GM10266 (cell line): ENCODE measurements around the gene YAP1.

ENCODE experiments used
- DNase-seq: peaks from one replicate; pipeline ENCODE4 v3.0.0; 2012; ENCODE audit errors: extremely low spot score
- TF ChIP-seq, protein P1 (sequence below): IDR thresholded peaks from 2 replicates; pipeline ENCODE4 v1.5.1; 2012; ENCODE audit warnings: mild to moderate bottlenecking, low read depth; ENCODE audit not compliant: control insufficient read depth, insufficient read depth; ENCODE audit errors: missing control alignments

YAP1 gene

GRCh38 chr11:102118937-102119336 is 8.7 kb downstream of the YAP1 start:
- TF ChIP-seq, protein P1, sequence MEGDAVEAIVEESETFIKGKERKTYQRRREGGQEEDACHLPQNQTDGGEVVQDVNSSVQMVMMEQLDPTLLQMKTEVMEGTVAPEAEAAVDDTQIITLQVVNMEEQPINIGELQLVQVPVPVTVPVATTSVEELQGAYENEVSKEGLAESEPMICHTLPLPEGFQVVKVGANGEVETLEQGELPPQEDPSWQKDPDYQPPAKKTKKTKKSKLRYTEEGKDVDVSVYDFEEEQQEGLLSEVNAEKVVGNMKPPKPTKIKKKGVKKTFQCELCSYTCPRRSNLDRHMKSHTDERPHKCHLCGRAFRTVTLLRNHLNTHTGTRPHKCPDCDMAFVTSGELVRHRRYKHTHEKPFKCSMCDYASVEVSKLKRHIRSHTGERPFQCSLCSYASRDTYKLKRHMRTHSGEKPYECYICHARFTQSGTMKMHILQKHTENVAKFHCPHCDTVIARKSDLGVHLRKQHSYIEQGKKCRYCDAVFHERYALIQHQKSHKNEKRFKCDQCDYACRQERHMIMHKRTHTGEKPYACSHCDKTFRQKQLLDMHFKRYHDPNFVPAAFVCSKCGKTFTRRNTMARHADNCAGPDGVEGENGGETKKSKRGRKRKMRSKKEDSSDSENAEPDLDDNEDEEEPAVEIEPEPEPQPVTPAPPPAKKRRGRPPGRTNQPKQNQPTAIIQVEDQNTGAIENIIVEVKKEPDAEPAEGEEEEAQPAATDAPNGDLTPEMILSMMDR: no peak
- DNase-seq: no peak

GRCh38 chr11:102119997-102120396 is 9.8 kb downstream of the YAP1 start:
- DNase-seq: no peak

DNA sequence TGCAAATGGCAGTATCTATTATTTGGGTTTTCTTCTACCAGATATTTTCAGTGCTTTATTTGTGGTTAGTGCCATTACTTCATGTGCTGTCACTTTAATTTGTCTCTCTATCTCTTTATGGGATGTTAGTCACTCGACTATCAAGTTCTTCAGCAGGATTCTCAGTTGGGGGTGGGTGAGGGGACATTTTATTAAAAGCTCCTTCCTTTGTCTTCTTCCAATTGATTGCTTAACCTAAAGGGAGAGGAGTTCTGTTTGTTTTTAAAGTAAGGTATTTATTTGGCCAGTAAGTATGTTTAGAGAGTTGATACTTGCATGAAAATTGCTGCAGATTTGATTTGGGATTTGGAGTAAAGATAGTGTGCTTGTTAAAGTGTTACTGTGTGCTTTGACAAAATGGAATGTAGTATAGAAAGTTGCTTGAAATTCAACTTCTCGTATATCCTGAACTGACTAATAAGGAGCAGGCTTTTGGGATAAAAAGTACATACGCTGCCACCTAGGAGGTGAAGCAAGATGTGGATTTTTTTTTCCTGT is 10.3 kb downstream of the YAP1 start:
- TF ChIP-seq, protein P1: no peak
- no peak for DNase-seq

More at GRCh38 chr11:102119997-102120396, 9.8 kb downstream of the YAP1 start:
- TF ChIP-seq, protein P1: no peak

DNA sequence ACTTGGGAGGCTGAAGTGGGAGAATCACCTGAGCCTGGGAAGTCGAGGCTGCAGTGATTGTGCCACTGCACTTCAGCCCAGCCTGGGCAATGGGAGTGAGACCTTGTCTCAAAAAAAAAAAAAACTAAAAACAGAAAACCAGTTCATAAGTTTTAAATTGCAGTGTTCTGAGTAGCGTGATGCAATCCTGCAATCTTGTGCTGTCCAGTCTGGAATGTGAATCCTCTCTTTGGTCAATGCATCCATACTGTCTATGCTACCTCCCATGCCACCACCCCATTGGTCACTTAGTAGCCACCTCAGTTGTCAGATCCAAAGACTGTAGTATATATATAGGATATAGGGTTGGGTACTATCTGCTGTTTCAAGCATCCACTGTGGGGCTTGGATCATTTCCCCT is 11.1 kb downstream of the YAP1 start:
- no peak for DNase-seq
- TF ChIP-seq, protein P1: no peak

GRCh38 chr11:102134597-102134996 is 24.4 kb downstream of the YAP1 start:
- no peak for DNase-seq
- TF ChIP-seq, protein P1: no peak

GRCh38 chr11:102135256-102135655 is 25.0 kb downstream of the YAP1 start:
- TF ChIP-seq, protein P1: no peak
- no peak for DNase-seq

DNA sequence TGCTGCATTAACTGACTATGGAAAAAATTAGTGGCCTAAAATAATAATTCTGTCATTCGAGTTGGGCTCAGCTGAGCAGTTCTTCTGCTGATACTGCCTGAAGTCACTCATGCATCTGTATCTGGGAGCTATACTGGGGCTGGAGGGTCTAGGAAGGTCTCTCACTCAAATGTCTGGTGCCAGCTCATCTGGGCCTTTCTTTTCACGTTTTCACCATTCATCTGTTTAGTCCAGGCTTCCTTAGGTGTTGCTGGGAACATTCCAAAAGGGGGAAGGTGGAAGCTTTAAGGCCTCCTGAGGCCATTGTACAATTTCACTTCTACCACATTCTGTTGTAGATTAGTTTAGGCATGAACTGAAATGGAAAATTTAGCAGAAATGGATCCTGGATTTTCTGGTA is 28.0 kb downstream of the YAP1 start:
- TF ChIP-seq, protein P1: no peak
- DNase-seq: no peak
